Subcutaneous abdominal adipose tissue (tissue), 5 donors: ENCODE data around the gene SCN4A.
"Not testable (repeated sequence)": the region's sequence is repeated elsewhere in the genome, so short reads cannot be mapped to it uniquely, and the experiment has no call there.

Source experiments
- H3K27ac ChIP-seq: one replicate; pipeline ENCODE4 v1.7.0; 2013; ENCODE audit warnings: low read depth, mild to moderate bottlenecking, inconsistent platforms, low read length, moderate library complexity
- H3K27me3 ChIP-seq, 5 donors: one replicate each; pipeline ENCODE4 v1.7.0; 2013; ENCODE audit warnings: low read length in 5 of 5, inconsistent platforms in 1 of 5; ENCODE audit not compliant: control insufficient read depth in 5 of 5, insufficient read depth in 4 of 5
- H3K36me3 ChIP-seq, 5 donors: one replicate each; pipeline ENCODE4 v1.7.0; 2013; ENCODE audit warnings: low read length in 5 of 5; ENCODE audit not compliant: control insufficient read depth in 5 of 5, insufficient read depth in 5 of 5
- H3K4me1 ChIP-seq, 5 donors: one replicate each; pipeline ENCODE4 v1.7.0; 2013; ENCODE audit warnings: low read length in 5 of 5, mild to moderate bottlenecking in 3 of 5, moderate library complexity in 1 of 5; ENCODE audit not compliant: control insufficient read depth in 5 of 5, insufficient read depth in 5 of 5
- H3K4me3 ChIP-seq, 5 donors: one replicate each; pipeline ENCODE4 v1.7.0; 2013; ENCODE audit warnings: low read length in 5 of 5, low read depth in 1 of 5
- H3K9ac ChIP-seq, 5 donors: one replicate each; pipeline ENCODE4 v1.7.0; 2013; ENCODE audit warnings: low read length in 5 of 5, mild to moderate bottlenecking in 4 of 5, moderate library complexity in 3 of 5
- H3K9me3 ChIP-seq, 5 donors: one replicate each; pipeline ENCODE4 v1.7.0; 2013; ENCODE audit warnings: low read length in 5 of 5; ENCODE audit not compliant: control insufficient read depth in 5 of 5
- donor health status: healthy.
- donor health status: healthy.
- donor health status: healthy.
- donor health status: healthy.
- donor health status: healthy.

The SCN4A gene

DNA sequence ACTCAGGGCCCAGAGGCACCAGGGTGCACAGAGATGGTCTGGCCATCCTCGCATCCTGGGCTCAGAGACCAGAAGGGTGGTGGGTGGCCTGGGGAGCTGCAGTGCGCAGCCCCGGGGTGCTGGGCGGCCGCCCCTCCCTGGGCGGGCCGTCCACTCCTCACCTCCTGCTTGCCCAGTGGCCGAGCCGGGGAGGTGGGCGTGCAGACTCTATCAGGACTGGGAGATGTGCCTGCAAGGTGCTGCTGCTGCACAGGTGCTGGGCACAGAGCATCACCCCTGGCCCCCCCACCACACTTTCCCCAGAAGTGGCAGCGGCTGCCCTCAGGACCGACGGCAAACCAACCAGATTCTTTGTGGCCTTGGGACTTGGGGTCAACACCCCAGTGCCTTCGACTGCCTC is at the start of gene SCN4A:
Gene SCN4A, minus strand, starts transcription at position 123 of the 400 bp plus-strand sequence. Its CDS starts 77 bp downstream, at position 46.
- peaks cover 0 to 15% (median 6%) of the 10 kb centered on the region in 5 donors for H3K27me3 ChIP-seq
- no peak within 1 kb of the TSS for H3K27ac ChIP-seq
- H3K4me1 ChIP-seq = peaks cover 0 to 45% (median 7%) of the 10 kb centered on the region in 5 donors
- no peaks in the 10 kb centered on the region for H3K9me3 ChIP-seq
- H3K4me3 ChIP-seq = no peak within 1 kb of the TSS
- no peaks in the 10 kb centered on the region for H3K36me3 ChIP-seq
- H3K9ac ChIP-seq = no peak within 1 kb of the TSS

- peak within 1 kb of the TSS; percentile 90 for H3K27ac ChIP-seq
- peaks cover 4 to 40% (median 28%) of the 10 kb centered on the region in 5 donors for H3K4me1 ChIP-seq
- no peaks in the 10 kb centered on the region for H3K9me3 ChIP-seq
- H3K27me3 ChIP-seq = no peaks in the 10 kb centered on the region
- peak within 1 kb of the TSS; percentile 21 to 87 (median 80) for H3K9ac ChIP-seq
- no peaks in the 10 kb centered on the region for H3K36me3 ChIP-seq
- peak within 1 kb of the TSS; percentile 66 to 89 (median 79) for H3K4me3 ChIP-seq
Measured at GRCh38 chr17:64020056-64020766, 47.5 kb upstream of the SCN4A start, which contains the start of gene ICAM2. TSS of gene ICAM2 (minus strand) at chr17:64020633. CDS start at chr17:64006691, 13,942 bp downstream.

DNA sequence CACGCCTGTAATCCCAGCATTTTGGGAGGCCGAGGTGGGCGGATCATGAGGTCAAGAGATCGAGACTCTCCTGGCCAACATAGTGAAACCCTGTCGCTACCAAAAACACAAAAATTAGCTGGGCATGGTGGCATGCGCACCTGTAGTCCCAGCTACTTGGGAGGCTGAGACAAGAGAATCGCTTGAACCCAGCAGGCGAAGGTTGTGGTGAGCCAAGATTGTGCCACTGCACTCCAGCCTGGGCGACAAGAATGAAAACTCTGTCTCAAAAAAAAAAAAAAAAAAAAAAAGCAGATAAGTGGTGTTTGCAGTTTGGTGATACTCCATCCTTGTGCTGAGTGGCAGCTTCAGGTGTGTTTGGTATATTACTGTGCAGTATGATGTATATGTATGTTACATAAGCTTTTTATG is 46.8 kb upstream of the SCN4A start:
- not testable (repeated sequence) for H3K27me3 ChIP-seq, H3K36me3 ChIP-seq, H3K9me3 ChIP-seq
- Histone ChIP-seq H3K27ac (peak overlapping the region; percentile 90), H3K4me3 (peak overlapping the region; percentile 66 to 89 (median 79)), H3K9ac (peak overlapping the region in 4 of 5 donors; percentile 21 to 86 (median 80)), H3K4me1 (peaks cover 4 to 40% (median 28%) of the 10 kb centered on the region in 5 donors)

GRCh38 chr17:64017381-64017980 is 44.8 kb upstream of the SCN4A start:
- peak overlapping the region in 1 of 5 donors; percentile 1 for H3K9ac ChIP-seq
- H3K27ac ChIP-seq = peak overlapping the region; percentile 90
- H3K27me3 ChIP-seq = no peaks in the 10 kb centered on the region
- H3K9me3 ChIP-seq = no peaks in the 10 kb centered on the region
- no peak overlapping the region for H3K4me3 ChIP-seq
- peaks cover 4 to 40% (median 28%) of the 10 kb centered on the region in 5 donors for H3K4me1 ChIP-seq
- H3K36me3 ChIP-seq = no peaks in the 10 kb centered on the region

GRCh38 chr17:64016974-64017373 is 44.3 kb upstream of the SCN4A start:
- Histone ChIP-seq H3K36me3 (no peaks in the 10 kb centered on the region), H3K9me3 (no peaks in the 10 kb centered on the region), H3K27ac (peak overlapping the region; percentile 90), H3K4me3 (peak overlapping the region in 1 of 5 donors; percentile 21), H3K27me3 (no peaks in the 10 kb centered on the region), H3K9ac (peak overlapping the region in 2 of 5 donors; percentile 32 to 66), H3K4me1 (peaks cover 4 to 40% (median 28%) of the 10 kb centered on the region in 5 donors)

- Histone ChIP-seq H3K27ac (peak overlapping the region; percentile 90), H3K36me3 (no peaks in the 10 kb centered on the region), H3K9ac (peak overlapping the region in 2 of 5 donors; percentile 32 to 66), H3K27me3 (no peaks in the 10 kb centered on the region), H3K9me3 (no peaks in the 10 kb centered on the region), H3K4me3 (peak overlapping the region in 2 of 5 donors; percentile 21 to 22), H3K4me1 (peaks cover 4 to 39% (median 28%) of the 10 kb centered on the region in 5 donors)
Measured at GRCh38 chr17:64016231-64016784, 43.6 kb upstream of the SCN4A start.

- peaks cover 4 to 32% (median 23%) of the 10 kb centered on the region in 5 donors for H3K4me1 ChIP-seq
- no peaks in the 10 kb centered on the region for H3K9me3 ChIP-seq
- H3K27me3 ChIP-seq = no peaks in the 10 kb centered on the region
- H3K36me3 ChIP-seq = no peaks in the 10 kb centered on the region
- H3K4me3 ChIP-seq = no peak overlapping the region
- H3K27ac ChIP-seq = peak overlapping the region; percentile 65
- no peak overlapping the region for H3K9ac ChIP-seq
Measured at GRCh38 chr17:64015447-64015846, 42.7 kb upstream of the SCN4A start.

- no peak overlapping the region for H3K9ac ChIP-seq
- H3K4me1 ChIP-seq = peaks cover 17 to 54% (median 53%) of the 10 kb centered on the region in 5 donors
Measured at GRCh38 chr17:64009571-64010402, 37.1 kb upstream of the SCN4A start.

GRCh38 chr17:64008830-64009229 is 36.1 kb upstream of the SCN4A start:
- H3K36me3 ChIP-seq = peaks cover 0 to 15% (median 10%) of the 10 kb centered on the region in 5 donors
- H3K4me1 ChIP-seq = peaks cover 17 to 62% (median 53%) of the 10 kb centered on the region in 5 donors
- H3K9me3 ChIP-seq = no peaks in the 10 kb centered on the region
- no peak overlapping the region for H3K9ac ChIP-seq
- H3K4me3 ChIP-seq = no peak overlapping the region
- peak overlapping the region; percentile 84 for H3K27ac ChIP-seq
- no peaks in the 10 kb centered on the region for H3K27me3 ChIP-seq

More at GRCh38 chr17:64009571-64010402, 37.1 kb upstream of the SCN4A start:
- Histone ChIP-seq H3K4me3 (no peak overlapping the region), H3K27ac (peak overlapping the region; percentile 84), H3K36me3 (peaks cover 0 to 5% (median 3%) of the 10 kb centered on the region in 5 donors), H3K27me3 (no peaks in the 10 kb centered on the region), H3K9me3 (no peaks in the 10 kb centered on the region)
